CD4-positive, alpha-beta T cell treated with Interleukin-17A for 1 hour (primary cell): ENCODE measurements around the gene TLE3.

ENCODE experiments used
- DNase-seq: peaks from one replicate; pipeline ENCODE4 v3.0.0-alpha.2; 2020

The TLE3 gene

GRCh38 chr15:70061696-70062270, 35.9 kb downstream of the TLE3 start:
- no peak for DNase-seq

- no peak for DNase-seq
Measured at GRCh38 chr15:70060993-70061305, 36.8 kb downstream of the TLE3 start.

- no peak for DNase-seq
Measured at GRCh38 chr15:70060214-70060992, 37.3 kb downstream of the TLE3 start.

GRCh38 chr15:70059476-70060213, 38.1 kb downstream of the TLE3 start:
- DNase-seq: no peak

- no peak for DNase-seq
Measured at GRCh38 chr15:70058642-70059360, 38.9 kb downstream of the TLE3 start.

GRCh38 chr15:70057931-70058641, 39.6 kb downstream of the TLE3 start:
- DNase-seq: no peak

GRCh38 chr15:70056091-70056680, 41.5 kb downstream of the TLE3 start:
- DNase-seq: no peak

- no peak for DNase-seq
Measured at GRCh38 chr15:70055601-70056051, 42.1 kb downstream of the TLE3 start.

- no peak for DNase-seq
Measured at GRCh38 chr15:70054884-70055387, 42.8 kb downstream of the TLE3 start.

GRCh38 chr15:70054366-70054765, 43.4 kb downstream of the TLE3 start:
- DNase-seq: no peak

- no peak for DNase-seq
Measured at GRCh38 chr15:70053716-70054229, 43.9 kb downstream of the TLE3 start.

GRCh38 chr15:70053001-70053715, 44.6 kb downstream of the TLE3 start:
- no peak for DNase-seq

GRCh38 chr15:70051948-70052633, 45.6 kb downstream of the TLE3 start:
- no peak for DNase-seq

- no peak for DNase-seq
Measured at GRCh38 chr15:70050970-70051369, 46.7 kb downstream of the TLE3 start.

GRCh38 chr15:70050441-70050840, 47.3 kb downstream of the TLE3 start:
- DNase-seq: no peak

- DNase-seq: no peak
Measured at GRCh38 chr15:70049701-70050301, 47.9 kb downstream of the TLE3 start.

GRCh38 chr15:70048578-70049514, 48.9 kb downstream of the TLE3 start:
- DNase-seq: no peak

GRCh38 chr15:70048198-70048565, 49.5 kb downstream of the TLE3 start:
- DNase-seq: no peak
